ENCODE measurements around the gene HNF4A.
"Not testable (repeated sequence)": the region's sequence is repeated elsewhere in the genome, so short reads cannot be mapped to it uniquely, and the experiment has no call there.

Gene HNF4A

GRCh38 chr20:44448753-44449546 lies 93.5 kb downstream of the HNF4A start:
- no peak for DNase-seq

GRCh38 chr20:44449864-44450263 lies 94.4 kb downstream of the HNF4A start:
- DNase-seq: no peak

- DNase-seq: no peak
Measured at GRCh38 chr20:44450281-44450889, 94.9 kb downstream of the HNF4A start.

GRCh38 chr20:44450903-44451450 lies 95.5 kb downstream of the HNF4A start:
- DNase-seq: no peak

- DNase-seq: no peak
Measured at GRCh38 chr20:44454306-44454963, 98.9 kb downstream of the HNF4A start.

GRCh38 chr20:44455126-44455525 lies 99.6 kb downstream of the HNF4A start:
- DNase-seq: no peak

GRCh38 chr20:44456611-44457010 lies 101.1 kb downstream of the HNF4A start:
- DNase-seq: no peak

GRCh38 chr20:44457016-44457415 lies 101.5 kb downstream of the HNF4A start:
- no peak for DNase-seq

- no peak for DNase-seq
Measured at GRCh38 chr20:44459271-44459670, 103.8 kb downstream of the HNF4A start.

- DNase-seq: no peak
Measured at GRCh38 chr20:44460795-44461141, 105.3 kb downstream of the HNF4A start.

GRCh38 chr20:44461142-44461802 lies 105.8 kb downstream of the HNF4A start:
- DNase-seq: no peak

GRCh38 chr20:44461803-44462174 lies 106.3 kb downstream of the HNF4A start:
- DNase-seq: no peak

- no peak for DNase-seq
Measured at GRCh38 chr20:44463466-44463865, 108.0 kb downstream of the HNF4A start.

GRCh38 chr20:44464514-44464913 lies 109.0 kb downstream of the HNF4A start:
- DNase-seq: no peak

- DNase-seq: no peak
Measured at GRCh38 chr20:44465001-44465560, 109.6 kb downstream of the HNF4A start.

GRCh38 chr20:44467289-44467883 lies 111.9 kb downstream of the HNF4A start:
- no peak for DNase-seq

GRCh38 chr20:44468044-44468782 lies 112.7 kb downstream of the HNF4A start:
- DNase-seq: no peak

- no peak for DNase-seq
Measured at GRCh38 chr20:44470327-44470726, 114.8 kb downstream of the HNF4A start.

GRCh38 chr20:44471481-44471882 lies 116.0 kb downstream of the HNF4A start:
- DNase-seq: no peak

- not testable (repeated sequence) for DNase-seq
Measured at GRCh38 chr20:44472283-44472682, 116.8 kb downstream of the HNF4A start.

- DNase-seq: no peak
Measured at GRCh38 chr20:44475372-44475693, 119.8 kb downstream of the HNF4A start.
